H1 (cell line): ENCODE measurements around the gene CLEC19A. TPM values are rescaled to one million over a fixed set of nuclear protein-coding genes. Genes with fewer than 3 reads are reported as not detected.

Source experiments
- CTCF ChIA-PET: fragments of 300-600 bp; sonication (Branson Sonifier 250); formaldehyde crosslinking; loops from one replicate; lab custom pipeline; 2021; ENCODE audit not compliant: partially characterized antibody; lab: Charles Lee
- POLR2A ChIA-PET: fragments of 300-600 bp; sonication (Branson Sonifier 250); formaldehyde crosslinking; loops from one replicate; lab custom pipeline; 2021; ENCODE audit warnings: inconsistent platforms; ENCODE audit not compliant: partially characterized antibody; lab: Charles Lee
- DNase-seq, 2 experiments: peaks; one replicate each; pipeline versions ENCODE4 v3.0.0 to v3.0.0-alpha.2; 2010 to 2022; ENCODE audit warnings: low spot score in 2 of 2, low read depth in 1 of 2, mixed read lengths in 1 of 2
- FAIRE-seq: peaks from 2 replicates; lab custom pipeline; 2011; peaks lifted over from hg19 to GRCh38; lab: Jason Lieb, UNC
- H2AFZ ChIP-seq: 2 replicates; pipeline ENCODE4 v1.8.1; 2012; ENCODE audit warnings: low read length, inconsistent platforms
- H2AK5ac ChIP-seq: 2 replicates; pipeline ENCODE4 v1.6.1; 2013; ENCODE audit warnings: low read depth, low read length
- H2BK120ac ChIP-seq: replicated peaks from 2 replicates; pipeline ENCODE3; 2013; ENCODE audit warnings: low read depth, low read length, inconsistent platforms
- H2BK12ac ChIP-seq: 2 replicates; pipeline ENCODE4 v1.6.1; 2013; ENCODE audit warnings: low read depth, low read length
- H2BK15ac ChIP-seq: 2 replicates; pipeline ENCODE4 v1.6.1; 2013; ENCODE audit warnings: low read length
- H2BK20ac ChIP-seq: 2 replicates; pipeline ENCODE4 v1.6.1; 2013; ENCODE audit warnings: low read length
- H2BK5ac ChIP-seq: 2 replicates; pipeline ENCODE4 v1.6.1; 2013; ENCODE audit warnings: low read depth, low read length
- H3K14ac ChIP-seq: 2 replicates; pipeline ENCODE4 v1.6.1; 2013; ENCODE audit warnings: inconsistent platforms; ENCODE audit not compliant: insufficient read length
- H3K18ac ChIP-seq: 2 replicates; pipeline ENCODE4 v1.6.1; 2013; ENCODE audit warnings: low read length; ENCODE audit errors: extremely low read depth
- H3K23ac ChIP-seq: 2 replicates; pipeline ENCODE4 v1.6.1; 2013; ENCODE audit warnings: inconsistent platforms; ENCODE audit not compliant: insufficient read length
- H3K23me2 ChIP-seq: 2 replicates; pipeline ENCODE4 v1.6.1; 2013; ENCODE audit warnings: low read depth, low read length
- H3K27ac ChIP-seq: 2 replicates; pipeline ENCODE4 v1.6.1; 2011; ENCODE audit warnings: low read depth, low read length, inconsistent platforms
- H3K27me3 ChIP-seq, 4 experiments: replicated peaks in 1 of 4; 1 replicate in 1 of 4; 2 replicates in 3 of 4; pipeline versions ENCODE4 v1.6.1 to v1.8.1; 2011 to 2013; ENCODE audit warnings: low read length in 3 of 4, mild to moderate bottlenecking in 3 of 4, inconsistent platforms in 2 of 4, mixed read lengths in 2 of 4, moderate library complexity in 1 of 4; ENCODE audit not compliant: control insufficient read depth in 3 of 4, insufficient read depth in 3 of 4; ENCODE audit errors: extremely low read depth in 1 of 4
- H3K36me3 ChIP-seq, 4 experiments: 2 replicates each; pipeline versions ENCODE4 v1.6.1 to v1.8.1; 2011 to 2013; ENCODE audit warnings: mild to moderate bottlenecking in 4 of 4, low read length in 3 of 4, moderate library complexity in 2 of 4, control low read depth in 1 of 4, inconsistent platforms in 1 of 4; ENCODE audit not compliant: insufficient read depth in 4 of 4, control insufficient read depth in 2 of 4
- H3K4ac ChIP-seq: replicated peaks from 2 replicates; pipeline ENCODE3; 2013; ENCODE audit warnings: low read length, low read depth, mixed read lengths, inconsistent platforms; ENCODE audit not compliant: insufficient read length
- H3K4me1 ChIP-seq, 4 experiments: replicated peaks in 1 of 4; 1 replicate in 1 of 4; 2 replicates in 3 of 4; pipeline versions ENCODE4 v1.6.1 to v1.8.1; 2011 to 2013; ENCODE audit warnings: low read length in 3 of 4, inconsistent platforms in 2 of 4, mixed read lengths in 1 of 4; ENCODE audit not compliant: insufficient read depth in 4 of 4, control insufficient read depth in 3 of 4
- H3K4me2 ChIP-seq, 2 experiments: 2 replicates each; pipeline versions ENCODE4 v1.6.1 to v1.8.1; 2011 to 2013; ENCODE audit warnings: low read depth in 2 of 2, low read length in 2 of 2, control low read depth in 1 of 2, inconsistent platforms in 1 of 2, mild to moderate bottlenecking in 1 of 2; ENCODE audit not compliant: insufficient read depth in 1 of 2
- H3K4me3 ChIP-seq, 4 experiments: fragments of 200-600, 300-600 bp in 1 of 4; sonication (generic), shearing (Covaris generic), sonication (Bioruptor Twin) in 1 of 4; 2 replicates each; pipeline versions ENCODE4 v1.5.1 to v1.8.1; 2011 to 2016; ENCODE audit warnings: low read length in 4 of 4, low read depth in 3 of 4, control low read depth in 2 of 4, inconsistent platforms in 2 of 4, mild to moderate bottlenecking in 2 of 4, mixed read lengths in 1 of 4, moderate library complexity in 1 of 4; ENCODE audit not compliant: insufficient read depth in 2 of 4; ENCODE audit errors: extremely low read depth in 1 of 4
- H3K56ac ChIP-seq: replicated peaks from 2 replicates; pipeline ENCODE3; 2013; ENCODE audit warnings: low read depth, mild to moderate bottlenecking, mixed read lengths, low read length, inconsistent platforms; ENCODE audit not compliant: insufficient read length
- H3K79me1 ChIP-seq: 2 replicates; pipeline ENCODE4 v1.6.1; 2013; ENCODE audit warnings: low read depth, low read length, control low read depth
- H3K79me2 ChIP-seq, 2 experiments: 2 replicates each; pipeline versions ENCODE4 v1.6.1 to v1.8.1; 2012 to 2013; ENCODE audit warnings: low read length in 2 of 2, mild to moderate bottlenecking in 2 of 2, inconsistent platforms in 1 of 2; ENCODE audit not compliant: insufficient read depth in 2 of 2, control insufficient read depth in 1 of 2
- H3K9ac ChIP-seq, 4 experiments: replicated peaks in 1 of 4; 1 replicate in 1 of 4; 2 replicates in 3 of 4; pipeline versions ENCODE4 v1.6.1 to v1.8.1; 2011 to 2013; ENCODE audit warnings: low read depth in 3 of 4, low read length in 3 of 4, control low read depth in 2 of 4, mild to moderate bottlenecking in 2 of 4, moderate library complexity in 2 of 4, inconsistent platforms in 1 of 4; ENCODE audit errors: extremely low read depth in 1 of 4
- H3K9me3 ChIP-seq, 2 experiments: 2 replicates each; pipeline versions ENCODE4 v1.6.1 to v1.8.1; 2012 to 2013; ENCODE audit warnings: mild to moderate bottlenecking in 2 of 2, moderate library complexity in 2 of 2, control low read depth in 1 of 2, inconsistent platforms in 1 of 2, low read depth in 1 of 2, low read length in 1 of 2, mixed read lengths in 1 of 2; ENCODE audit not compliant: insufficient read depth in 2 of 2
- H4K20me1 ChIP-seq, 2 experiments: replicated peaks in 1 of 2; 2 replicates each; pipeline versions ENCODE3 to v1.8.1; 2011 to 2013; ENCODE audit warnings: inconsistent platforms in 2 of 2, low read length in 2 of 2, mild to moderate bottlenecking in 1 of 2; ENCODE audit not compliant: insufficient read depth in 2 of 2, control insufficient read depth in 1 of 2
- H4K5ac ChIP-seq: 2 replicates; pipeline ENCODE4 v1.6.1; 2013; ENCODE audit warnings: low read length, low read depth, mixed read lengths, inconsistent platforms; ENCODE audit not compliant: insufficient read length
- H4K8ac ChIP-seq: 2 replicates; pipeline ENCODE4 v1.8.0; 2013; ENCODE audit warnings: mild to moderate bottlenecking, moderate library complexity, low read length, inconsistent platforms; ENCODE audit not compliant: insufficient read depth; ENCODE audit errors: extremely low read depth
- H4K91ac ChIP-seq: replicated peaks from 2 replicates; pipeline ENCODE3; 2013; ENCODE audit warnings: low read length, mixed read lengths, inconsistent platforms; ENCODE audit not compliant: insufficient read length
- BACH1 ChIP-seq: IDR thresholded peaks from 2 replicates; pipeline ENCODE4 v1.6.1; 2012; ENCODE audit warnings: low read length, improper control_type of control experiment
- CBX8 ChIP-seq: fragments of 300-800, 300-1000 bp; sonication (generic); IDR thresholded peaks from 2 replicates; pipeline ENCODE4 v1.7.1; 2016; ENCODE audit warnings: low read depth, low read length, borderline replicate concordance
- CHD1 ChIP-seq: IDR thresholded peaks from 2 replicates; pipeline ENCODE4 v1.6.1; 2012; ENCODE audit warnings: low read depth, low read length, improper control_type of control experiment
- JUND ChIP-seq: IDR thresholded peaks from 2 replicates; pipeline ENCODE4 v1.6.1; 2011; ENCODE audit warnings: mild to moderate bottlenecking, improper control_type of control experiment, low read length
- MAFK ChIP-seq: IDR thresholded peaks from 2 replicates; pipeline ENCODE4 v1.6.1; 2012; ENCODE audit warnings: low read depth, mild to moderate bottlenecking, improper control_type of control experiment, low read length
- WGBS, 2 experiments: shearing (Covaris generic) in 1 of 2; methylation state at CpG; one replicate each; pipeline versions ENCODE4 v1.1.6 to v1.1.7; 2013 to 2015; ENCODE audit warnings: low lambda C conversion rate in 2 of 2, mixed read lengths in 2 of 2, inconsistent platforms in 1 of 2, low coverage in 1 of 2, missing lambda C conversion rate in 1 of 2; ENCODE audit not compliant: insufficient replicate concordance in 2 of 2, insufficient coverage in 1 of 2, insufficient read length in 1 of 2; ENCODE audit errors: extremely low coverage in 1 of 2, missing lambda C conversion rate in 1 of 2; 5-methylcytosine and 5-hydroxymethylcytosine counted together
- polyA plus RNA-seq, 7 experiments: library from polyadenylated mRNA; depleted of rRNA in 3 of 7; stranded (reverse) in 5 of 7; unstranded in 2 of 7; fragments of >200 nt in 5 of 7; fragments of 200-250 nt in 2 of 7; gene quantifications; 1 replicate in 5 of 7; 2 replicates in 1 of 7; 4 replicates in 1 of 7; pipeline versions ENCODE4 v1.2.1 to v1.2.3, GENCODE V29; 2011 to 2013; ENCODE audit warnings: missing spikeins in 2 of 7, mixed read lengths in 2 of 7
- total RNA-seq: library from RNA; stranded (reverse); fragmentation: NEBNext Ultra II Directional; extraction: Animal tissue kit (Norgen Biotek cat#: 25700); gene quantifications from 2 replicates; pipeline ENCODE4 v1.2.1, GENCODE V29; 2021

The CLEC19A gene
- total and polyA plus RNA-seq, 2 of the 8 experiments (the other 6 are each of a cell fraction or from before 2014, with no cell fraction given): 0.35 to 0.88 TPM

GRCh38 chr16:19264123-19264673 is 21.3 kb upstream of the CLEC19A start:
- Histone ChIP-seq H3K79me1 (no peaks in the 10 kb centered on the region), H3K9me3 (peaks cover 0 to 5% of the 10 kb centered on the region in 2 experiments; a peak in 2 of 4 replicates), H4K91ac (no peak overlapping the region), H2BK15ac (no peak overlapping the region), H2AFZ (no peak overlapping the region), H3K56ac (no peak overlapping the region), H2BK12ac (no peak overlapping the region), H4K20me1 (no peaks in the 10 kb centered on the region), H3K4me2 (no peak overlapping the region), H3K9ac (no peak overlapping the region), H4K5ac (no peak overlapping the region), H2BK120ac (no peak overlapping the region), H3K4me3 (no peak overlapping the region), H2BK20ac (no peak overlapping the region), H2AK5ac (no peak overlapping the region), H3K27me3 (no peaks in the 10 kb centered on the region), H3K79me2 (no peaks in the 10 kb centered on the region), H4K8ac (no peak overlapping the region), H3K4me1 (no peaks in the 10 kb centered on the region), H3K27ac (no peak overlapping the region), H3K36me3 (no peaks in the 10 kb centered on the region), H3K23me2 (no peaks in the 10 kb centered on the region), H3K14ac (no peak overlapping the region), H3K23ac (no peak overlapping the region), H2BK5ac (no peak overlapping the region), H3K18ac (no peak overlapping the region), H3K4ac (no peak overlapping the region)
- FAIRE-seq (no peak), DNase-seq (no peak)
- TF ChIP-seq CHD1 (no peak), CBX8 (no peak), MAFK (peak; percentile 92), BACH1 (peak; percentile 78), JUND (no peak)
- ChIA-PET POLR2A (no interaction called here), CTCF (no interaction called here)
- WGBS, 2 experiments: 95% methylated on average over 4 of the region's 4 CpGs; no CpG with 5 or more reads in 1 of the 2 experiments
